OCI-LY3 (cell line): ENCODE measurements around the gene ATP11B.

ENCODE experiments used
- CTCF ChIP-seq: fragments of 200-600, 300-600 bp; sonication (generic); IDR thresholded peaks from 2 replicates; pipeline ENCODE4 v1.5.1; 2014; ENCODE audit warnings: antibody characterized with exemption, low read length, low read depth
- EZH2phosphoT487 ChIP-seq: fragments of 200-600 bp; shearing (Covaris generic); IDR thresholded peaks from 2 replicates; pipeline ENCODE4 v1.6.1; 2018; ENCODE audit warnings: antibody characterized with exemption, mixed run types, low read depth

DNA sequence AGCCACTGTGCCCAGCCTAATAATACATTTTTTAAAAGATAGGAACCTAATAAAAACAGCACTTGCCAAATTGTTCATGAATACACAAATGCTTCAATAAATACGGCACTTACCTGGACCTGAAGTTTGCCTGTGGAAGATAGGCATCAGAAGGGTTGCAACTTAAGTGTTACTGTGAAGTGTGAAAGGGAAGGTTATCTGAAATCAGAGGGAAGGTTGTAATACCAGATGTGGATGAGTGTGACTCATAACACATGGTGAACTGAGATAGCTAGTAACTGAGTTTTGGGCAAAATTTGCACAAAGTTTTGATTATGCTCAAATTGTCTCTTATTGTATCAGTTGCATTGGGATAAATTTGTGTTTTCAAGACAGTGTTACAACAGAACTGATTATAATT lies 68.0 kb downstream of the ATP11B start:
- no peak for TF ChIP-seq CTCF
- TF ChIP-seq EZH2phosphoT487: no peak
